ENCODE data around the gene TCEAL7. TPM values are rescaled to one million over a fixed set of nuclear protein-coding genes. Genes with fewer than 3 reads are reported as not detected.
"Not testable (repeated sequence)": the region's sequence is repeated elsewhere in the genome, so short reads cannot be mapped to it uniquely, and the experiment has no call there.

Gene TCEAL7
- total and polyA plus RNA-seq, 2 donors (not counting 3 experiments of a cell fraction or from before 2014, with no cell fraction given): 4.2 to 10.5 TPM

GRCh38 chrX:103357871-103358270 is 27.8 kb downstream of the TCEAL7 start:
- ChIA-PET CTCF (interaction anchor here (2.1 to 3.7 kb wide), 2 partner anchors 14 to 107 kb away, joined by 12 to 27 read pairs; no protein-coding TSS in a partner anchor), POLR2A (interaction anchor here (2.3 kb wide), 1 partner anchor 18 kb away, joined by 7 read pairs; the partner anchor contains the start of gene BEX3)
- H3K9me3 ChIP-seq (replicated peaks; ENCODE audit: control insufficient read depth, insufficient read depth, low read length): no peaks in the 10 kb centered on the region
- H3K4me3 ChIP-seq (replicated peaks in 1 of 3; ENCODE audit: insufficient read depth in 1 of 3, low read depth in 1 of 3, low read length in 3 of 3): peak overlapping the region in 2 of 3 experiments; percentile 90 to 97
- no peaks in the 10 kb centered on the region for H4K20me1 ChIP-seq (replicated peaks; ENCODE audit: control insufficient read depth, extremely low read depth, insufficient read depth, low read length)
- no peak for FAIRE-seq
- H2AFZ ChIP-seq (ENCODE audit: low read depth, low read length): no peak overlapping the region
- H3K9me1 ChIP-seq (replicated peaks; ENCODE audit: control insufficient read depth, extremely low read depth, insufficient read depth, low read length): no peaks in the 10 kb centered on the region
- no peaks in the 10 kb centered on the region for H3K27me3 ChIP-seq (ENCODE audit: control insufficient read depth in 2 of 2, insufficient read depth in 2 of 2, low read length in 2 of 2)
- H3K27ac ChIP-seq (ENCODE audit: insufficient read depth, low read depth, low read length): no peak overlapping the region
- intact Hi-C loops (cut with micrococcal nuclease): loop anchor here (5.0 kb wide), 1 partner anchor 104 kb away; no protein-coding TSS in a partner anchor
- peak overlapping the region; percentile 76 for H3K4me2 ChIP-seq (ENCODE audit: insufficient read depth, low read length)
- no peaks in the 10 kb centered on the region for H3K36me3 ChIP-seq (ENCODE audit: control insufficient read depth in 2 of 2, extremely low read depth in 1 of 2, insufficient read depth in 2 of 2, low read length in 2 of 2)
- H3K4me1 ChIP-seq (ENCODE audit: control insufficient read depth, extremely low read depth, insufficient read depth, low read length): peaks cover 31% of the 10 kb centered on the region
- dilution Hi-C loops (cut with MboI; ENCODE audit: extremely low pct_ligation_motif_present, low sequenced_read_pairs): no loop called here
- DNase-seq (ENCODE audit: low read depth, low spot score): no peak
- no peak for TF ChIP-seq CTCF (IDR thresholded peaks at IDR 0.05; ENCODE audit: extremely low read depth in 1 of 2, insufficient read depth in 1 of 2, low read depth in 1 of 2, low read length in 2 of 2)
- no peak for TF ChIP-seq POLR2A (IDR thresholded peaks at IDR 0.05; ENCODE audit: low read depth, low read length)
- no peak for TF ChIP-seq EZH2 (IDR thresholded peaks at IDR 0.05; ENCODE audit: borderline replicate concordance, low read depth, low read length, severe bottlenecking)
- no peak for TF ChIP-seq MYC (IDR thresholded peaks at IDR 0.05; ENCODE audit: low read depth, low read length)
- TF ChIP-seq JUN (IDR thresholded peaks at IDR 0.05; ENCODE audit: borderline replicate concordance, insufficient read depth, insufficient read length, low read depth): no peak
- no peak for TF ChIP-seq POLR2AphosphoS5 (IDR thresholded peaks at IDR 0.05; ENCODE audit: insufficient read depth, low read depth, low read length)
- no peak for TF ChIP-seq GATA2 (IDR thresholded peaks at IDR 0.05; ENCODE audit: insufficient read depth, insufficient read length, low read depth, low read length)
- H3K9ac ChIP-seq (replicated peaks; ENCODE audit: extremely low read depth, insufficient read depth, low read length): peak overlapping the region; percentile 98
- no TSS peak for BruUV-seq (replicated peaks)
- peaks cover 20% of the 10 kb centered on the region for H3K79me2 ChIP-seq (ENCODE audit: control insufficient read depth, insufficient read depth, low read length)

GRCh38 chrX:103359605-103360004 is 29.6 kb downstream of the TCEAL7 start:
- H3K36me3 ChIP-seq (ENCODE audit: control insufficient read depth in 2 of 2, extremely low read depth in 1 of 2, insufficient read depth in 2 of 2, low read length in 2 of 2); dilution Hi-C loops (cut with MboI; ENCODE audit: extremely low pct_ligation_motif_present, low sequenced_read_pairs); CTCF ChIA-PET; FAIRE-seq; H4K20me1 ChIP-seq (replicated peaks; ENCODE audit: control insufficient read depth, extremely low read depth, insufficient read depth, low read length); DNase-seq (ENCODE audit: low read depth, low spot score); POLR2A ChIA-PET; H3K4me3 ChIP-seq (replicated peaks in 1 of 3; ENCODE audit: insufficient read depth in 1 of 3, low read depth in 1 of 3, low read length in 3 of 3); H3K27me3 ChIP-seq (ENCODE audit: control insufficient read depth in 2 of 2, insufficient read depth in 2 of 2, low read length in 2 of 2); H3K9ac ChIP-seq (replicated peaks; ENCODE audit: extremely low read depth, insufficient read depth, low read length); H3K9me1 ChIP-seq (replicated peaks; ENCODE audit: control insufficient read depth, extremely low read depth, insufficient read depth, low read length); H2AFZ ChIP-seq (ENCODE audit: low read depth, low read length); H3K4me2 ChIP-seq (ENCODE audit: insufficient read depth, low read length); H3K9me3 ChIP-seq (replicated peaks; ENCODE audit: control insufficient read depth, insufficient read depth, low read length); H3K27ac ChIP-seq (ENCODE audit: insufficient read depth, low read depth, low read length); BruUV-seq (replicated peaks): not testable (repeated sequence)
- intact Hi-C loops (cut with micrococcal nuclease): loop anchor here (1.0 to 5.0 kb wide), 2 partner anchors 18 to 103 kb away; no protein-coding TSS in a partner anchor
- Histone ChIP-seq H3K4me1 (ENCODE audit: control insufficient read depth, extremely low read depth, insufficient read depth, low read length) (peaks cover 31% of the 10 kb centered on the region), H3K79me2 (ENCODE audit: control insufficient read depth, insufficient read depth, low read length) (peaks cover 20% of the 10 kb centered on the region)
